CD4-positive, alpha-beta memory T cell (primary cell): Measurements from ENCODE around the gene PTPRD. TPM values are rescaled to one million over a fixed set of nuclear protein-coding genes. Genes with fewer than 3 reads are reported as not detected.

Experiments used
- CTCF ChIA-PET: fragments of 350-600 bp; sonication (Branson Sonifier 250); formaldehyde crosslinking; loops from one replicate; lab custom pipeline; 2021; ENCODE audit warnings: inconsistent platforms; ENCODE audit not compliant: partially characterized antibody; lab: Charles Lee
- POLR2A ChIA-PET: fragments of 350-600 bp; sonication (Branson Sonifier 250); formaldehyde crosslinking; loops from one replicate; lab custom pipeline; 2021; ENCODE audit not compliant: partially characterized antibody; lab: Charles Lee
- DNase-seq, 5 donors: peaks; one replicate each; pipeline versions ENCODE4 v3.0.0 to v3.0.0-alpha.2; 2020 to 2022; ENCODE audit warnings: mixed read lengths in 1 of 5
- H3K27ac ChIP-seq: one replicate; pipeline ENCODE4 v1.7.0; 2013; ENCODE audit warnings: low read depth, low read length
- H3K27me3 ChIP-seq: 2 replicates; pipeline ENCODE4 v1.7.0; 2013; ENCODE audit warnings: mild to moderate bottlenecking, low read length, moderate library complexity; ENCODE audit not compliant: insufficient read depth
- H3K36me3 ChIP-seq: 2 replicates; pipeline ENCODE4 v1.7.0; 2013; ENCODE audit warnings: mild to moderate bottlenecking, low read length, moderate library complexity; ENCODE audit not compliant: insufficient read depth
- H3K4me1 ChIP-seq: 2 replicates; pipeline ENCODE4 v1.7.0; 2013; ENCODE audit warnings: mild to moderate bottlenecking, low read length, moderate library complexity; ENCODE audit not compliant: insufficient read depth
- H3K4me3 ChIP-seq, 2 donors: one replicate each; pipeline ENCODE4 v1.7.0; 2013; ENCODE audit warnings: low read length in 2 of 2, mild to moderate bottlenecking in 1 of 2
- H3K9me3 ChIP-seq, 2 donors: one replicate each; pipeline ENCODE4 v1.7.0; 2013; ENCODE audit warnings: low read length in 2 of 2, control low read depth in 1 of 2; ENCODE audit not compliant: control insufficient read depth in 1 of 2
- H3K27ac Mint-ChIP-seq, 7 donors: one replicate each; pipeline ENCODE4 v1.8.0; 2020 to 2021; ENCODE audit warnings: mixed read lengths in 7 of 7, mild to moderate bottlenecking in 6 of 7, inconsistent platforms in 3 of 7, moderate library complexity in 3 of 7
- H3K27me3 Mint-ChIP-seq, 2 donors: one replicate each; pipeline ENCODE4 v1.8.0; 2020 to 2021; ENCODE audit warnings: mixed read lengths in 2 of 2
- H3K36me3 Mint-ChIP-seq, 2 donors: one replicate each; pipeline ENCODE4 v1.8.0; 2020 to 2021; ENCODE audit warnings: mixed read lengths in 2 of 2, inconsistent platforms in 1 of 2, mild to moderate bottlenecking in 1 of 2
- H3K4me1 Mint-ChIP-seq, 4 donors: one replicate each; pipeline ENCODE4 v1.8.0; 2020 to 2021; ENCODE audit warnings: mixed read lengths in 4 of 4, mild to moderate bottlenecking in 1 of 4
- H3K4me3 Mint-ChIP-seq, 8 donors: one replicate each; pipeline ENCODE4 v1.8.0; 2020 to 2021; ENCODE audit warnings: mixed read lengths in 8 of 8, mild to moderate bottlenecking in 7 of 8, moderate library complexity in 6 of 8, inconsistent platforms in 3 of 8
- H3K9me3 Mint-ChIP-seq, 8 donors: one replicate each; pipeline ENCODE4 v1.8.0; 2020 to 2021; ENCODE audit warnings: mixed read lengths in 8 of 8, mild to moderate bottlenecking in 5 of 8, inconsistent platforms in 3 of 8, moderate library complexity in 1 of 8
- intact Hi-C: fragments of 100-400 bp; cut with micrococcal nuclease; formaldehyde crosslinking; loops from one replicate; pipeline ENCODE4 v1.15.1; 2023
- polyA plus RNA-seq, 2 donors: library from polyadenylated mRNA; unstranded; fragments of 300-500 nt; fragmentation: Illumina TruSeq; gene quantifications; one replicate each; pipeline ENCODE4 v1.2.3, GENCODE V29; 2021
- total RNA-seq, 2 experiments: library from RNA; stranded (reverse); gene quantifications; one replicate each; pipeline ENCODE4 v1.2.3, GENCODE V29; 2021

Gene PTPRD
- total and polyA plus RNA-seq, 4 experiments from 2014 or later, result not detected

- Mint-ChIP-seq H3K9me3 (peaks cover 0 to 2% (median 0%) of the 10 kb centered on the region in 8 donors), H3K36me3 (no peaks in the 10 kb centered on the region), H3K27me3 (no peaks in the 10 kb centered on the region), H3K4me3 (no peak overlapping the region), H3K27ac (no peak overlapping the region), H3K4me1 (no peaks in the 10 kb centered on the region)
- Histone ChIP-seq H3K27me3 (no peaks in the 10 kb centered on the region), H3K27ac (no peak overlapping the region), H3K4me1 (no peaks in the 10 kb centered on the region), H3K36me3 (no peaks in the 10 kb centered on the region), H3K4me3 (no peak overlapping the region), H3K9me3 (no peaks in the 10 kb centered on the region)
- POLR2A ChIA-PET, result no interaction called here
- intact Hi-C loops, result no loop called here
- CTCF ChIA-PET, result no interaction called here
- no peak for DNase-seq
Observed at GRCh38 chr9:8338767-8339510, 2273.9 kb downstream of the PTPRD start.

- intact Hi-C loops, result no loop called here
- peaks cover 0 to 2% (median 0%) of the 10 kb centered on the region in 8 donors for H3K9me3 Mint-ChIP-seq
- no peaks in the 10 kb centered on the region for H3K36me3 ChIP-seq
Observed at GRCh38 chr9:8337834-8338766, 2274.7 kb downstream of the PTPRD start.

GRCh38 chr9:8332871-8333270 is 2279.9 kb downstream of the PTPRD start:
- H3K27ac Mint-ChIP-seq, result no peak overlapping the region

More at GRCh38 chr9:8337834-8338766, 2274.7 kb downstream of the PTPRD start:
- no peak overlapping the region for H3K27ac ChIP-seq
- no peak for DNase-seq
- POLR2A ChIA-PET, result no interaction called here
- H3K4me1 Mint-ChIP-seq, result no peaks in the 10 kb centered on the region
- H3K27me3 ChIP-seq, result no peaks in the 10 kb centered on the region
- H3K27ac Mint-ChIP-seq, result no peak overlapping the region
- no peaks in the 10 kb centered on the region for H3K36me3 Mint-ChIP-seq
- H3K9me3 ChIP-seq, result no peaks in the 10 kb centered on the region
- H3K27me3 Mint-ChIP-seq, result no peaks in the 10 kb centered on the region
- H3K4me3 Mint-ChIP-seq, result no peak overlapping the region
- CTCF ChIA-PET, result no interaction called here
- H3K4me1 ChIP-seq, result no peaks in the 10 kb centered on the region
- H3K4me3 ChIP-seq, result no peak overlapping the region

GRCh38 chr9:8332331-8332650 is 2280.5 kb downstream of the PTPRD start:
- Histone ChIP-seq H3K4me3 (no peak overlapping the region), H3K27ac (no peak overlapping the region), H3K4me1 (no peaks in the 10 kb centered on the region), H3K9me3 (no peaks in the 10 kb centered on the region), H3K36me3 (no peaks in the 10 kb centered on the region), H3K27me3 (no peaks in the 10 kb centered on the region)
- peaks cover 0 to 5% (median 0%) of the 10 kb centered on the region in 8 donors for H3K9me3 Mint-ChIP-seq
- no peak overlapping the region for H3K4me3 Mint-ChIP-seq
- CTCF ChIA-PET, result no interaction called here
- intact Hi-C loops, result no loop called here
- peaks cover 2 to 4% of the 10 kb centered on the region in 2 donors for H3K27me3 Mint-ChIP-seq
- POLR2A ChIA-PET, result no interaction called here
- H3K36me3 Mint-ChIP-seq, result no peaks in the 10 kb centered on the region
- no peak overlapping the region for H3K27ac Mint-ChIP-seq
- no peaks in the 10 kb centered on the region for H3K4me1 Mint-ChIP-seq
- DNase-seq, result no peak

More at GRCh38 chr9:8332871-8333270, 2279.9 kb downstream of the PTPRD start:
- no peak overlapping the region for H3K4me3 ChIP-seq
- H3K27ac ChIP-seq, result no peak overlapping the region
- Mint-ChIP-seq H3K9me3 (peaks cover 0 to 5% (median 0%) of the 10 kb centered on the region in 8 donors), H3K27me3 (peaks cover 2 to 4% of the 10 kb centered on the region in 2 donors), H3K4me3 (no peak overlapping the region), H3K4me1 (no peaks in the 10 kb centered on the region), H3K36me3 (no peaks in the 10 kb centered on the region)
- ChIA-PET CTCF (no interaction called here), POLR2A (no interaction called here)
- H3K9me3 ChIP-seq, result no peaks in the 10 kb centered on the region
- H3K4me1 ChIP-seq, result no peaks in the 10 kb centered on the region
- no peaks in the 10 kb centered on the region for H3K27me3 ChIP-seq
- DNase-seq, result no peak
- intact Hi-C loops, result no loop called here
- H3K36me3 ChIP-seq, result no peaks in the 10 kb centered on the region

- H3K27me3 Mint-ChIP-seq, result peaks cover 2 to 4% of the 10 kb centered on the region in 2 donors
- Histone ChIP-seq H3K4me1 (no peaks in the 10 kb centered on the region), H3K27me3 (no peaks in the 10 kb centered on the region), H3K36me3 (no peaks in the 10 kb centered on the region), H3K4me3 (no peak overlapping the region), H3K9me3 (no peaks in the 10 kb centered on the region), H3K27ac (no peak overlapping the region)
- H3K36me3 Mint-ChIP-seq, result no peaks in the 10 kb centered on the region
- intact Hi-C loops, result no loop called here
- no peaks in the 10 kb centered on the region for H3K4me1 Mint-ChIP-seq
- no peak for DNase-seq
- H3K27ac Mint-ChIP-seq, result no peak overlapping the region
- peaks cover 0 to 5% (median 0%) of the 10 kb centered on the region in 8 donors for H3K9me3 Mint-ChIP-seq
- ChIA-PET CTCF (no interaction called here), POLR2A (no interaction called here)
- no peak overlapping the region for H3K4me3 Mint-ChIP-seq
Observed at GRCh38 chr9:8331507-8332330, 2281.1 kb downstream of the PTPRD start.

- Mint-ChIP-seq H3K4me1 (no peaks in the 10 kb centered on the region), H3K4me3 (no peak overlapping the region), H3K27ac (no peak overlapping the region), H3K27me3 (peaks cover 2 to 4% of the 10 kb centered on the region in 2 donors), H3K9me3 (peaks cover 0 to 5% (median 0%) of the 10 kb centered on the region in 8 donors), H3K36me3 (no peaks in the 10 kb centered on the region)
- DNase-seq, result no peak
- intact Hi-C loops, result no loop called here
- Histone ChIP-seq H3K4me3 (no peak overlapping the region), H3K36me3 (no peaks in the 10 kb centered on the region), H3K27ac (no peak overlapping the region), H3K27me3 (no peaks in the 10 kb centered on the region), H3K9me3 (no peaks in the 10 kb centered on the region), H3K4me1 (no peaks in the 10 kb centered on the region)
- ChIA-PET CTCF (no interaction called here), POLR2A (no interaction called here)
Observed at GRCh38 chr9:8329561-8330283, 2283.1 kb downstream of the PTPRD start.
